Fibroblast of the conjunctiva (primary cell): ENCODE results near the gene LRP1.
A peak's percentile ranks its signal among the peaks of the same experiment; 100 is the strongest.

Source experiments
- DNase-seq: peaks from one replicate; pipeline ENCODE4 v3.0.0-alpha.2; 2010; ENCODE audit warnings: low read depth

Gene LRP1

DNA sequence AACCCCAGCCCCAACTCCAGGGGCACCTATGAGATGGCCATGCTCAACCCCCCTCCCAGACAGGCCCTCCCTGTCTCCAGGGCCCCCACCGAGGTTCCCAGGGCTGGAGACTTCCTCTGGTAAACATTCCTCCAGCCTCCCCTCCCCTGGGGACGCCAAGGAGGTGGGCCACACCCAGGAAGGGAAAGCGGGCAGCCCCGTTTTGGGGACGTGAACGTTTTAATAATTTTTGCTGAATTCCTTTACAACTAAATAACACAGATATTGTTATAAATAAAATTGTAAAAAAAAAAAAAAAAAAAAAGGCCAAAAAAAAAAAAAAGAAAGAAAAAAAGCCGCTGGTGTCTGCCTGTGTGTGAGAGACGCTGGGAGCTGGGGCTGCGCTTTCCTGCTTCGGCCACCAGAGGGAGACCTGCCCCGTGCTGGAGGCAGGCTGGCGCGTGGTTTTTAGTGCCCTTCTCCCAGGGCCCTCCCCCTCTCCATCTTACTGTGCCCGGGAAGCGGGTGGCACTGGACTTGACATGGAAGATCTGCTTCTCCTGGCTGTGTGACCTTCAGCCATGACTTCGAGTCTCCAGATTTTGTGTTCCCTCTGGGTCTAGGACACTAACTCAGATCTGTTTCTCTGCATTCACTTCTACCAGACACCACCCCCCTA, 84.9 kb downstream of the LRP1 start:
- DNase-seq = peak; percentile 84

DNA sequence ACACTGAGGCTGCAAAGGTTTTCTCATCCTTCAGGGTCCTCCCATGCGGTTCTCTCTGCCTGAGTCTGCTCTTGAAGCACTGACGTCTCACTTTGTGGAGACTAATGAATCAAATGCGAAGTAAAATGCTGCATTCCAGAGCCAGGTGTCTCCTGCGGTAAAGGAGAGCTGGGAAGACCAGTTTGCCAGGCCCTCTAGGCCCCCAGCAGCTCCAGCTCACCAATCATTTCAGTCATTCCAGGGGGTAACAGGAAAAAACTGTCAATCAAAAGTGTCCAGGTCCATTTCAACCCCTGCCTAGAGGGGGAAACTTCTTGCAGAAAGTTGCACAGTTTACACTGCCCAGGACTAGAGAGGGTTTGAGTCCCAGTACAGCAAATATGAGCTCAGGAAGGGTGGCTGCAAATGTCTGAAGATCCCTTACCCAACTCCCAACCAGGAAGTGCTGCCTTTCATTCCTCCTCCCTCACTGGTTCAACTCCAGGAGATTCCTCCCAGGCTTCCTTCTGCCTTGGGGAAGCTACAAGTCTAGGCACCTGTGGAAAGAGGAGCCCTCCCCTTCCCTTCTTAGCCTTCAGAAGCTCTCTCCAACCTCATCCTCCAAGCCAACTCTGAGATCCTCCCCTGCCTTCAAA, 85.6 kb downstream of the LRP1 start:
- DNase-seq = no peak

DNA sequence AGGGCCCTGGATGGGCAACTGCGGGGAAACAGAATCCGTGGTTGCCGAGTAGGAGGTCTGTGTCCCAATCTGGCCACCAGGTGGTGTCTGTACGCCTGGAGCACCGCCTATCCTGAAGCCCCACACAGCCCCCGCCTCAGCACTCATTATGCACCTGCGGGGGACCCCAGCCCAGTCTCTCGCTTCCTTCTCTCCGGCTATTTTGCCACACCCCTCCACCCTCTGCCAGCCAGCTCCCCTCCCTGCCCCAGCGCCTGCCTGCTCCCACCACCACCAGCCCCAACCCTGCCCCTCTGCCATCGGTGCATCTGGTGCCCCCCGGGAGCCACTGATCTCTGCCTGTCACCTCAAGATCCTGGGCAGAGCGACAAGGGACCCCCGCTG, 86.1 kb downstream of the LRP1 start:
- DNase-seq = peak; percentile 37

DNA sequence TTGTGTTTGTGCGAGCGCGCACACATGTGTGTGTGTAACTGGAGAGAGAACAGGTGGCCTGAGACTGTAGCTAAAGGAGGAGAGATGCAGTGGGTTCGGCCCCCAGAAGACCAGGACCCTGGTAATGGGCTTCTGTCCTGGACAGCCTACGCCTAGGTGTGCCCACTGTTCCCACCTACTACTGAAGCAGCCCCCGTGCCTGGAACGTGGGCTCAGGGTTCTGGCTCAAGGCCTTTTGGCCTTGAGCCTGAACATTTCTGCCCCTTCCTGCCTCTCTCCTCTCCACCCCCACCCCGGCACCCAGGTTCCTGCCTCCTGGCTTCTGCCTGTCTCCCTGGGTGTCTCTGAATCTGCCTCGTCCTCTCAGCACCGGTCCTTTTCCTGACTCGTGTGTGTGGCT, 86.8 kb downstream of the LRP1 start:
- DNase-seq = no peak

DNA sequence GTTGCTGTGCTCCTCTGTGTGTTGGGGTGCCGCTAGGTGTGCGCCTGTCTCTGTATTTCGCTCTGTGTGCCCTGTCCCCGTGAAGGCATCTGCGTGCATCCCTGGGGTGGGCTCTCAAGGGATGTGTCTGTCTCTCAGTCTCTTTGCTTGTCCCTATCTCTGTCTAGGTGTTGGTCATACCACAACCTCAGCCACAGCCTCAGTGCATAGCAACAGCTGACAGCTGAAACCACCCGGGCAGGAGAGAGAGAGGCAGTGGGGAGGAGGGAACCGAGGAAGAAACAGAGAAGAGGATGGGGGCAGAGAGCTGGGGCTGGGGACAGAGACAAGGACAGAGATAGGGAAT, 87.4 kb downstream of the LRP1 start:
- DNase-seq = no peak

DNA sequence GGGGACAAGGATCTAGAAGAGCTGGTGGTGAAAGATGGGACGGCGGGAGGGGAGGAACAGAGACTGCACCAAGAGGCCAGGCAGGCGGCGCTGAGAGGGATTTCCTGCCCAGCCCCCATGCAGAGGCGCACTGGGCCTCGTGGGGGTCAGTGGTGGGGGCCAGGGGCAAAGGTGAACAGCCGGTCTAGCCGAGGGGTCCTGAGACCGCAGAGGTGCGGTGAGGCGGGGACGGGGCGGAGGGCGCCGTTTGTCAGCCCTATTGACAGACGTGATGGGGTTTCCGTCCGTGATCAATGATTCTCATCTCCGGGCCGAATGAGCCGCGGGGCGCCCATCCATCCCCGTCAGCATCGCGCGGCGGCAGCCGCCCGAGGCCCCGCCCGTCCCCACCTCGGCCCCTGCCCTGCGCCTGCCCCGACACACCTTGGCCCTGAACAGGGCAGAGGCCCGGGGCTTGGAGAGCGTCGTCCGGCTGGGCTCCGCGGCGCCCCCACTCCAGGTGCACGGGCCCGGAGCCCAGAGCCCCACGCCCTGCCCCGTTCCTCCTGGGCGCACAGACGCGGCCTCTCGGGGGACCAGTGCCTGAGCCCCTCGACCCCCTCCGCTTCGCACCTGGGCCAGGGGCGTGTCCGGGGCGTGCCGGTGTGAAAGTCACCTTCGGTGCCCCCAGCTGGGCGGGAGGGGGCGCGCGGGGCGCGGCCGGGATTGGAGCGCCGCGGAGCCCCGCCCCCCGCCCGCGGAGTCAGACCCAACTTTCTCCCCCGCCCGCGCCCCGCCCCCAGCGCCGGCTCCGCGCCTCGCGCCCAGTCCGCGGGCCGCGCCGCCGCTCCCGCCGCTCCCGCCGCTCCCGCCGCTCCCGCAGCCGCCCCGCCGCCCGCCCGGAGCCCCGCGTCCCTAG, 88.0 kb downstream of the LRP1 start, which contains the start of gene NXPH4:
NXPH4 (plus strand) TSS at position 781 of the 898 bp plus-strand sequence. CDS start 176 bp downstream, outside the sequence.
- no peak for DNase-seq

DNA sequence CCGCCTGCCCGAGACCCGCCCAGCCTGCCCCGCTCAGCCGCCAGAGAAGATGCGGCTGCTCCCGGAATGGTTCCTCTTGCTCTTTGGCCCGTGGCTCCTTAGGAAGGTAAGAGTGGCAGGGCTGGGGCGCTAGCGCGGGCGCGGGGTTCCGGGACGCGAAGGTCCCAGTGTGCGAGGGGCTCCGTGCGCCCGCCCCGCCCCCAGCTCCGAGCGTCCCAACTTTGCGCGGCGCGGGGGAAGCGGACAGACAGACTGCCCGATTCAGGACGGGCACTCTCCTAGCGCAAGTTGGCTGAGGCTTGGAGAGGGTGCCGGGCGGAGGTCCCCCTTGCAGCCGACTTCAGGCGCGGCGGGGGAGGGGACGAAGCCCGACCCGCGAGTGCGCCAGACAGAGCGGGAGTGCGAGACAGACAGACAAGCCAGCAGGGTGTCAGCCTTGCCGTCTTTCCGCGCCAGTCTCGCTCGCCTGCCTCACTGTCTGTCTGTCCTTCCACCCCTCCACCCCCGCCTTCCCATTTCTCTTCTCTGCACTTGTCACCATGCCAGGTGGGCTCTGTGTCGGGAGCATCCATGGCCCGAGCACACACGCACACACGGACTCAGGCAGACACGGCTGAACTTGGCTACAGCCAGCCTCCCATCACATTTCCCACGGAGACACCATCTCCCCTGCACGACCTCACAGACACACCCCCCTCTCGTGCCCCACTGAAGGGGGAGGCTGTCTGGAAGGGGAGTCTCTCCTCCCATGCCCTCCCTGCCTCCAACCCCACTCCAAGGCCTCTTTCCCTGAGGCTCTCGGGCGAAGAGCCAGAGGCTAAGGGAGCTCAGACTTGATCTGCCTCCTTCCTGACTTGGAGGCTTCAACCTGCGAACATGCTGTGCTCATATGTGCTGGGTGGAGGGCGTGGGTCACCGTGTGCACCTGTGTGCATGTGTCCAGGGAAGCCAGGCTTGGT, 88.9 kb downstream of the LRP1 start:
- DNase-seq = no peak

DNA sequence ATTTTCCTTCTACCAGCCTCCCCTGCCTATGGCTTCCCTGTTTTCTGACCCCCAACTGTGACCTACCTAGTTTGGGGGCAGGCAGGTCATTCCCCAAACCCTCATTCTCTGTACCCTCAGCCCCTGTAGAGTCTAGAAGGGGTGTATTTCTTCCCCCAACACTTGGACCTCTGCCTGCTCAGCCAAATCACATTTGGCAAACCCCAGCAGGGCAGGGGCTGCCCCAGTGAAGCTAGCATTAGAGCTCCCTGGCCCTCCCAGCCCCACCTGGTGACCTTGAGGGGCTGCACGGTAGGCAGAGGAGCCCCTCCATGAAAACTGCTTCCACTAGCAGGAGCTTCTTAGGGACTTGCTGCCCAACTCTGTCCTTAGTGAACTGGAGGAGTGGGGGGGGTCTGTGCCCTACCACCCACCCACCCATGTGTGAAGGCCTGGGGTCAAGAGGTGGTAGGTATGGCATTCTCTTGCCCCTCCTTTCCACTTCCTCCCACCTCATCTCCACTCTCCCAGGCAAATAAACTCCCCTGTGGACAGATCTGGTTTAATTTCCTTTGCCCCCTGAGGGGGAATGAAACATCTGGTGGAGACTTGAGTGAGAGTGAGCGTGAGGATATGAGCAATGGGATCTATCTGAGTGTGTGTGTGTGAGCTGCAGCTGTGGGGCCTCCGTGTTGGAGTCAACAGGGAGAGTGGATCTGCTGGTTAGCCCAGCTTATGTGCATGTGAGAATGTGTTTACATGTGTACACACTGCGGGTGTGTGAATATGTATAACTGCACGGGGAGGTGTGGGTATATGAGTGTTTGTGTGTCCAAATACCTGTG, 90.0 kb downstream of the LRP1 start:
- DNase-seq = no peak

DNA sequence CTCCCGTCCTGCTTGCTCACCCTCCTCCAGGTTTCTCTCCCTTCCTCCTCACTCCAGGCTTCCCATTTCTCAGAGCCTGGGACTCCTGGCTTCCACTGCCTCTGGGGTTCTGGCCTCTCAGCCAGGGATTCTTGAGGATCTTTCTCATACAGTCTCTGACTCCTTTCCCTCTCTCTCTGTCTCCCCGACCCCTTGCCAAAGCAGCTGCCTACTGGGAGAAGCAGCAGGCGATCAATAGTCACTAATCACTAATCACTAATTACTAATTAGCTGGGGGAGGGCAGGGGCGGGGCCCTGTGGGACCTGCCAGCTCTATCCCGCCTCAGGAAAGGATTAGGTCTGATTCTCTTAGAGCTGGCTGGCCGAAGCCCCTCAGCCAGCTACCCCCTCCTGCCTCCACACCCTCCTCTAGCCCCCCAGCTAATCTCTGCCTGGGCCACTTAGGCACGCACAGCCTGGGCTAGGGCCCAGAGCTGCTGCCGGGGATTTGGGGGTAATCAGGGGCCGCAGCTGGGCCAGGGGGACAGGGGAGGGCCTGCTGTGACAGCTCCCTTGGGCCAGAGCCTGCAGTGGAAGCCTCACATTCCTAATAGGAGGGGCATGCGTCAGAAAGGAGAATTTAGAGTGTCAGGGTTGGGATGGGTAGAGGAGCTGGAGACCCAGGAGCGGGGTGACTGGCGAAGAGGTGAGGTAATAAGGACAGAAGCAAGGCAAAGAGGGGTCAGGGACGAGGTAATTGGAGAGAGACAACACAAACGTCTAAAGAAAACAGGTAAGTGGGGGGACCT, 91.1 kb downstream of the LRP1 start:
- DNase-seq = no peak

DNA sequence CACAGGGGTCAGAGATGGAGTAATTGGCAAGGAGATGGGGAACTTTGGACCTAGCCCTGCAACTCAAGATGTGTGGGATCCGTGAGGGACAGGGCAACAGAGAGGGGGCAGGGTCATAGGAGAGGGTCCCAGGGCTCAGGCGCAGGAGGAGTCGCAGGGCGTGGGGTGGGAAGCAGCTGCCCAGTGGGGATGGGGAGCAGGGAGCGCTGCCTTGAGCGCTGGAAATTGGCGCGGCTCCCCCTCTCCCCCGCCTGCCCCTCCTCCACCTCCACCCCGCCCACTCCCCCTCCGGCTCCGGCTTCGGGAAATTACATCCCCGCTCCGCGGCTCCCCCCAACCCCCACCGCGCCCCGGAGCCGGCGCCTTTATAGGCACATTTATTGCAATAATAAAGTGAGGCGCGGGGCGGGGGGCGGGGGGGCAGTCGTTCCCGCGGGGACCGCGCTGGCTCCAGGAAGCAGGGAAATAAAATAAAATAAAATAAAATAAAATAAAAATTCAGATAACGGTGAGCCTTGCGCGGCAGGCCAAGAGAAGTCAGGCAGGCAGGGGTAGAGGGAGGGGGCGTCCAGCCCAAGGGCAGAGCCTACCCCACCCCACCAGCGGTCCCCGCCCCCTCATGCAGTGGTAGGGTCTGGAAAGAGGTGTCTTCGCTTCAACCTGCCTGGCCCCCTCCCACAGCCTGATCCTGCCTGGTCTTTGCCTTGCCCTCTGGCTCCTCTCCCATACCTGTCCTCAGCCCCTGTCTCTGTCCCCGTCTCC, 91.9 kb downstream of the LRP1 start:
- DNase-seq = no peak

DNA sequence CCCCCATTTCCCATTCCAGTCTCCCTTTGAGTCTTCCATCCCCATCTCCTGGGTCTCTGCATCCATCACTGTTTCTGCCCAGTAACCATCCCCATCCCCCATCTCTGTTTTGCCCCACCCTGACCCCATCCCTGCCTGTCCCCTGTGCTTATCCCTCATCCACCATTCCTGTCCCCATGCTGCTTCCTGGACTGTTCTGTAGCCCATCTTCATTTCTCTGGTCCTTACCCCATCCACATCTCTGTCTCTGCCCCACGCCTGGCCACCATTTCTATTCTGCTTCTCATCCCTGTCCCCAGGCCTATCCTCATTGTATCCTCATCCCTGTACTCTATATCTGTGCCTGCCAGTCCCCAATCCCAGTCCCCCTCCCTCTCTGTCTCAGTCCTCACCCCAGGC, 92.5 kb downstream of the LRP1 start:
- no peak for DNase-seq

DNA sequence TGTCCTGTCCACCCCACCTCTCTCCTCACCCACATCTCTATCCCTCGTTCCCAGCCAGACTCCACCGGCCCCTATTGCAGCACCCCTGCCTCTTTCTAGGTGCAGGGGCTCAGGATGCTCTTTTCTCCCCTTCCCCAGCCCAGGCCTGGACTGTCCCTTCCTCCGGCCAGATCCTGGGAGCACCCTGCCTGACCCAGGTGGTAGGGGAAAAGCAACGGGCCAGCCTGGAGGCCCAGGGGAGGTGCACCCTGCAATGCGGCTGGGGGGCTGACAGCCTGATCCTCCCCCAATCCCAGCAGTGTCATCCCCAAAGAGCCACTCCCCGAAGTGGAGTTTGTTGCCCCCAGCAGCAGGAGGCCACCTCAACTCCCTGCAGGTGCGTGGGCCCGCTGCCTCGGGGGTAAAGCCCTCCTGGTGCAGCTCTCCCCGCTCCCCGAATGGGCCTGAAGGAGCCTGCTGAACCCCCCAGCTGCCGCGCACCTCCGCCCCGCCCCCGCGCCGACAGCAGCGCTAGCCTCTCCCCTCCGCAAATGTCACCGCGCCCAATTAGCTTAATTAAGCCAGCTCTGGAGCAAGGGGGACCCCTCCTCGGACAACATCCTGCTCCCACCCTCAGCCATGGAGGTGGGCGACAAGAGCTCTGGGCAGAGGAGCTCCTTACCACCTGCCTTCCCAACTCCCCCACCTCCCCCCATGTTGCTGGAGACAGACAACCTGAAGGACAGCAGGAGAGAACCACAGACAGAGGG, 93.1 kb downstream of the LRP1 start:
- no peak for DNase-seq

DNA sequence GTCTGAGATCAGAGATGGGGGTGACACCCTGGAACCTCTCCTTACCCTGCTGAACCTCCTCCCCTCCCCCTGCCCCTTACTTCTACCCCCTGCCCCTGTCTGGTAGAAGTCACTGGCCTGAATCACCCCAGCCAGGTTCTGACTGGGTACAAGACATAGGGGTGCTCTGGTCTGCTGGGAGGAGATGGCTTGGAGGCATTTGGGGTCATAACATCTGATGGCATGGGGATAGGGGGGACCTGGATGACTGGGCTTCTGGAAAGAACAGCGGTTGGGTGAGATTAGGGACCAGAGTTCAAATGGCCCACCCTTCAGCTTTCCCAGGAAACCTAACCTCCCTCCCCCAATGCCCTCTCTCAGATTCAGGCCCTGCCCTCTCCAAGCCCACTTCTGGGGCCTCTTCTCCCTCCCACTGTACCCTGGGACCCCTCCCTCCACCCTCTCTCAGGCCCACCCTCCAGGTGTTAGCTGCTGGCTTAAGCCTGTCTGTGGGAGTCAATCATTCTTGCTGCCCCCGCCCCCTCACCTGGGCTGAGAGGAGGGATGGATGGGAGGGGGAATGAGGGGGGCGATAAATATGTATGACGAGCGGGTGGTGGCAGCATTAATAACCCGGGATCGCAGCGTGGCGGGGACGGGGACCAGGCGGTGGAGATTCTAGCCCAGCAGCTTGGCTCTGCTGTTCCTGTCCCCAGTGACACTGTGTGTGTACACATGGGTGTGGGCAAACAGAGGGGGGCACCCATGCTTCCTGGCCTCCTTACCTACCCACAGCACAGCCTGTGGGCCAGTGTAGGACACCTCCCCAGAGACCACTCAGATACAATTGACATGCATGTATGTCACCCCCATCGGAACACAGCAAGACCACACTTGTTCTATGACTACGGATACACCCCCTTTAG, 94.3 kb downstream of the LRP1 start:
- no peak for DNase-seq

DNA sequence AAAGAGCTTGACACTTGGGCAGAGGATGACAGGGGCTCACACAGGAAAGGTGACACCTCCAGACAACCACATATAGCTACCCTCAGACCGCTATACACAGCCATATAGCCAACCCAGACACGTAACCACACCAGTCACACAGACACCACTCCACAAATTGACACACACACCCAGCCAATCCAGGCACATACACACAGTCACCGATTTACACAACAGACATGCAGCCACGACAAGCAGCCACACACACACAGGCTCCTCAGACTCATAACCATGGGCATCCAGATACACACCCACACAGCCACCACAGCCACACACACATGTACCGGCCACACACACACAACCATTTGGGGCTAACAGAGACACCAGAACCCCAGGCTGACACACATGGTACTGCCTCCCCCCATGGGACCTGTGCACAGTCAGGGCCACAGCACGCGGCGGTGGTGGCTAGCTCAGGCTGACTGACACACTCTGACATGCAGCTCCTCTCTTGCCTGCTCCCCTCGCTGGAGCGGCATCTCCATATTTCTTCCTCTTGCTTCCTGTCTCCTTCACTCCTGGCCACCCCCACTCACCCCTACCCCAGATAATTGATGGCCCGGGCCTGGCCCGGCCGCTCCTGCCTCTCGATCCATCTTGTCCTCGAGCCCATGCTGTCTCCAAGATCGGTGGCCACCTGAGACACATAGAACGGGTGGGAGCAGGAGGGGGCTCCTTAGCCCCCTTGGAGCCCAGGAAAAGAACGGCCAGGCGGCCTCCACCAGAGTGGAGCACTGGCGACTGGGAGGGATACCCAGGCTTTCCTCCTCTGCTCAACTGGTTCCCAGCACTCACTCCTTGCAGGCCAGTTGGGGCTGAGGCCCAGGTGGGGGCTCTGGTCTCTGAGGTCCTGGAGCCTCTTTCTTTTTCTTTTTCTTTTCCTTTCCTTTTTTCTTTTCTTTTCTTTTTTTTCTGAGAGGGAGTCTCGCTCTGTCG, 95.2 kb downstream of the LRP1 start:
- no peak for DNase-seq

DNA sequence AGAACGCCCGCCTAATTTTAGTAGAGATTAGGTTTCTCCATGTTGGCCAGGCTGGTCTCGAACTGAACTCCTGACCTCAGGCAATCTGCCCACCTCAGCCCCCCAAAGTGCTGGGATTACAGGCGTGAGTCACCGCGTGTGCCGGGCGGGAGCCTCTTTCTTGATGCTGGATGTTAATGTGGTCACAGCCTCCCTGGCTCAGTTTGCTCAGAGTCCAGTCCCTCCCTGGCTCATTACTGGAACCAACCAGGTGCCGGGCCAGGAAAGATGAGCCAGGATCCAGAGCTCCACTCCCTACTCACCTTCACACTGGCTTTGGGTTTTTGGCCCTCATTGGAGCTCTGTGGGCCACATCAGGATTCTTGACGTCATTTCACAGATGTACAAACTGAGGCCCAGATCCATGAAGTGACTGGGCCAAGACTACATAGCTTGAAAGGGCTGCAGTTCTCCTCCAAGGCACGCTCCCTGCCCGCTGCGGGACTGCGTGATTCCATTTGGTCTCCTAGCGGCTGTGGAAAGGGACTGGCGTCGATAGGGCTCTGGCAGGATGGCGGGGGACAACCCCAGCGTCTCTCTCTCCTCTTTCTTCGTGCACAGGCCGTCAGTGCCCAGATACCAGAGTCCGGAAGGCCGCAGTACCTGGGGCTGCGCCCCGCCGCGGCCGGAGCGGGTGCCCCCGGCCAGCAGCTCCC, 96.1 kb downstream of the LRP1 start:
- DNase-seq = no peak
